IMR-90 (cell line): Measurements from ENCODE around the gene SLTM. TPM values are rescaled to one million over a fixed set of nuclear protein-coding genes. Genes with fewer than 3 reads are reported as not detected.

Source experiments
- ATAC-seq: fragments of 200-7000 bp; cut with Tn5 transposase; 2 replicates; pipeline ENCODE4 v1.9.1; 2020; ENCODE audit warnings: low read depth, mild to moderate bottlenecking, moderate library complexity
- BruUV-seq: library from RNA; stranded (reverse); fragments of 400-500 nt; replicated peaks from 2 replicates; lab custom pipeline; 2021; lab: Mats Ljungman, UMichigan
- CTCF ChIA-PET: fragments of 300-600 bp; formaldehyde crosslinking; extraction: SDS; loops from one replicate; lab custom pipeline; 2021; ENCODE audit warnings: antibody characterized with exemption; lab: Yijun Ruan, JAX
- POLR2A ChIA-PET: fragments of 300-600 bp; sonication (Branson Sonifier 250); formaldehyde crosslinking; loops from one replicate; lab custom pipeline; 2022; ENCODE audit warnings: antibody characterized with exemption; ENCODE audit not compliant: unreplicated experiment; lab: Charles Lee
- DNase-seq: peaks from one replicate; pipeline ENCODE4 v3.0.0; 2013
- H2AFZ ChIP-seq: replicated peaks from 2 replicates; pipeline ENCODE3; 2013; ENCODE audit warnings: low read length, mild to moderate bottlenecking; ENCODE audit not compliant: poor library complexity
- H2AK5ac ChIP-seq: 2 replicates; pipeline ENCODE4 v1.6.1; 2013; ENCODE audit warnings: low read depth, low read length, inconsistent platforms
- H2AK9ac ChIP-seq: replicated peaks from 2 replicates; pipeline ENCODE3; 2013; ENCODE audit warnings: mild to moderate bottlenecking, low read depth, low read length, moderate library complexity; ENCODE audit not compliant: poor library complexity
- H2BK120ac ChIP-seq: 2 replicates; pipeline ENCODE4 v1.6.1; 2013; ENCODE audit warnings: low read depth, low read length, inconsistent platforms
- H2BK15ac ChIP-seq: 3 replicates; pipeline ENCODE4 v1.6.1; 2013; ENCODE audit warnings: low read depth, low read length, inconsistent platforms
- H2BK20ac ChIP-seq: 2 replicates; pipeline ENCODE4 v1.6.1; 2013; ENCODE audit warnings: low read depth, mild to moderate bottlenecking, inconsistent platforms, low read length, moderate library complexity
- H2BK5ac ChIP-seq: 2 replicates; pipeline ENCODE4 v1.6.1; 2013; ENCODE audit warnings: mild to moderate bottlenecking, low read depth, low read length, inconsistent platforms; ENCODE audit not compliant: poor library complexity, severe bottlenecking
- H3K14ac ChIP-seq: replicated peaks from 2 replicates; pipeline ENCODE4 v1.6.1; 2013; ENCODE audit warnings: low read depth, low read length, inconsistent platforms
- H3K18ac ChIP-seq: 2 replicates; pipeline ENCODE4 v1.6.1; 2013; ENCODE audit warnings: low read depth, low read length, control low read depth
- H3K23ac ChIP-seq: 2 replicates; pipeline ENCODE4 v1.6.1; 2013; ENCODE audit warnings: low read depth, low read length, inconsistent platforms
- H3K27ac ChIP-seq: 2 replicates; pipeline ENCODE4 v1.5.1; 2013; ENCODE audit warnings: mild to moderate bottlenecking, control low read depth, low read length; ENCODE audit not compliant: insufficient read depth
- H3K27me3 ChIP-seq: 2 replicates; pipeline ENCODE4 v1.6.1; 2013; ENCODE audit warnings: low read length; ENCODE audit not compliant: control insufficient read depth, insufficient read depth
- H3K36me3 ChIP-seq: 2 replicates; pipeline ENCODE4 v1.6.1; 2013; ENCODE audit warnings: low read length, mixed read lengths; ENCODE audit not compliant: control insufficient read depth, insufficient read depth
- H3K4ac ChIP-seq: 2 replicates; pipeline ENCODE4 v1.6.1; 2013; ENCODE audit warnings: low read depth, low read length, inconsistent platforms
- H3K4me1 ChIP-seq: 2 replicates; pipeline ENCODE4 v1.6.1; 2013; ENCODE audit warnings: low read length, mixed read lengths; ENCODE audit not compliant: control insufficient read depth, insufficient read depth
- H3K4me2 ChIP-seq: 2 replicates; pipeline ENCODE4 v1.6.1; 2013; ENCODE audit warnings: low read depth, mild to moderate bottlenecking, control low read depth, low read length, moderate library complexity
- H3K4me3 ChIP-seq: 2 replicates; pipeline ENCODE4 v1.5.1; 2013; ENCODE audit warnings: low read depth, mild to moderate bottlenecking, control low read depth, low read length, moderate library complexity; ENCODE audit not compliant: insufficient read depth
- H3K56ac ChIP-seq: 2 replicates; pipeline ENCODE4 v1.6.1; 2013; ENCODE audit warnings: low read length, inconsistent platforms; ENCODE audit not compliant: insufficient read depth; ENCODE audit errors: extremely low read depth
- H3K79me1 ChIP-seq, 2 experiments: 2 replicates each; pipeline ENCODE4 v1.6.1; 2013; ENCODE audit warnings: low read length in 2 of 2, inconsistent platforms in 1 of 2, low read depth in 1 of 2
- H3K9ac ChIP-seq: 2 replicates; pipeline ENCODE4 v1.6.1; 2013; ENCODE audit warnings: low read depth, low read length, control low read depth
- H3K9me1 ChIP-seq: 2 replicates; pipeline ENCODE4 v1.6.1; 2013; ENCODE audit warnings: low read length, inconsistent platforms; ENCODE audit not compliant: insufficient read depth
- H3K9me3 ChIP-seq: 2 replicates; pipeline ENCODE4 v1.6.1; 2013; ENCODE audit warnings: low read length; ENCODE audit not compliant: control insufficient read depth, insufficient read depth
- H4K20me1 ChIP-seq: 2 replicates; pipeline ENCODE4 v1.6.1; 2013; ENCODE audit warnings: low read length, inconsistent platforms; ENCODE audit not compliant: insufficient read depth
- H4K5ac ChIP-seq: 2 replicates; pipeline ENCODE4 v1.6.1; 2013; ENCODE audit warnings: mild to moderate bottlenecking, low read depth, low read length, control low read depth
- H4K8ac ChIP-seq, 2 experiments: 2 replicates each; pipeline ENCODE4 v1.6.1; 2013; ENCODE audit warnings: low read depth in 2 of 2, low read length in 2 of 2, control low read depth in 1 of 2, inconsistent platforms in 1 of 2
- H4K91ac ChIP-seq: 2 replicates; pipeline ENCODE4 v1.6.1; 2013; ENCODE audit warnings: low read depth, low read length, inconsistent platforms; ENCODE audit not compliant: insufficient read depth
- BHLHE40 ChIP-seq: fragments of 150-350 bp; IDR thresholded peaks from 2 replicates; pipeline ENCODE4 v1.6.1; 2016; ENCODE audit warnings: mild to moderate bottlenecking, low read depth, low read length
- MAZ ChIP-seq: IDR thresholded peaks from 2 replicates; pipeline ENCODE4 v1.6.1; 2012; ENCODE audit warnings: low read depth, mild to moderate bottlenecking, low read length, improper control_type of control experiment, moderate library complexity, borderline replicate concordance
- NFE2L2 ChIP-seq: fragments of 150-350 bp; IDR thresholded peaks from 2 replicates; pipeline ENCODE4 v1.6.1; 2016; ENCODE audit warnings: low read depth, mild to moderate bottlenecking, low read length
- RCOR1 ChIP-seq: IDR thresholded peaks from 2 replicates; pipeline ENCODE4 v1.6.1; 2012; ENCODE audit warnings: mild to moderate bottlenecking, low read length, improper control_type of control experiment; ENCODE audit not compliant: insufficient replicate concordance
- RFX5 ChIP-seq: IDR thresholded peaks from 2 replicates; pipeline ENCODE4 v1.8.0; 2012; ENCODE audit warnings: low read depth, mild to moderate bottlenecking, low read length, moderate library complexity
- WGBS, 2 experiments: methylation state at CpG; one replicate each; pipeline versions ENCODE4 v1.1.5 to v1.1.7; 2013; ENCODE audit warnings: missing lambda C conversion rate in 2 of 2; ENCODE audit not compliant: insufficient read length in 1 of 2; ENCODE audit errors: extremely low coverage in 2 of 2; 5-methylcytosine and 5-hydroxymethylcytosine counted together
- dilution Hi-C: fragments of 300-500 bp; cut with HindIII; formaldehyde crosslinking; loops from one replicate; pipeline ENCODE4 v1.14.3; 2018; ENCODE audit warnings: low sequenced_read_pairs; ENCODE audit not compliant: unreplicated experiment
- in situ Hi-C: fragments of 300-500 bp; cut with MboI; formaldehyde crosslinking; loops from 3 replicates; pipeline ENCODE4 v1.14.3; 2019; ENCODE audit warnings: low sequenced_read_pairs, inconsistent platforms, mixed read lengths
- intact Hi-C: fragments of 100-400 bp; cut with micrococcal nuclease; formaldehyde crosslinking; loops from 2 replicates; pipeline ENCODE4 v1.10.0; 2022
- polyA plus RNA-seq, 3 experiments: library from polyadenylated mRNA; depleted of rRNA; stranded (reverse); fragments of >200 nt; gene quantifications; 2 replicates each; pipeline ENCODE4 v1.2.3, GENCODE V29; 2012; ENCODE audit warnings: low replicate concordance in 1 of 3
- total RNA-seq: library from RNA; depleted of rRNA; stranded (reverse); fragments of >200 nt; gene quantifications from 2 replicates; pipeline ENCODE4 v1.2.3, GENCODE V29; 2012

Gene SLTM
- total and polyA plus RNA-seq, 2 of the 4 experiments (the other 2 are of a cell fraction) = 36.0 to 57.6 TPM

DNA sequence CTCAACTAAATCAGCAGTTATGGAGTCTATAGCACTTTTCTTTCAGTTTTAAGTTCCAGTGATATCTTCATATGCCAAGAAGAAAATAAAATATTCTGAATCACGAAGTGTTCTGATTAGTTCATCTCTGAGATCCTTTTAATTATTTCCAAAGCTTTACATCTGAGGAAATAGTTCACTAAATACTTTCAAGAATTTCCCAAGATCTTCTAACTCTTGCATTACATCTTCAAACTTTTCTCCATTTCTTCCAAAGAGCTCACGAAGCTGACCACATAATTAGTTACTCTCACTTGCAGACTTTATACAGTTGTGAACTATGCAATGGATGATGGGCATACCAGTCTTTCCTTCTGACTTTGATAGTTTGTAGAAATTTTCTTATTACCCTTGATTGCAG, 49.8 kb upstream of the SLTM start:
- Histone ChIP-seq H2BK120ac (no peak overlapping the region), H2AFZ (no peak overlapping the region), H3K36me3 (no peaks in the 10 kb centered on the region), H4K91ac (no peak overlapping the region), H3K14ac (no peak overlapping the region), H4K5ac (no peak overlapping the region), H3K4me1 (no peaks in the 10 kb centered on the region), H3K9me1 (no peaks in the 10 kb centered on the region), H3K79me1 (peaks cover 3% of the 10 kb centered on the region in 2 experiments; a peak in 1 of 4 replicates), H4K20me1 (peaks cover 6% of the 10 kb centered on the region), H2BK15ac (no peak overlapping the region), H3K27me3 (no peaks in the 10 kb centered on the region), H3K9me3 (no peaks in the 10 kb centered on the region), H2AK9ac (no peak overlapping the region), H3K4me2 (no peak overlapping the region), H3K9ac (no peak overlapping the region), H2BK5ac (no peak overlapping the region), H3K18ac (no peak overlapping the region), H3K56ac (no peak overlapping the region), H3K23ac (no peak overlapping the region), H3K4me3 (no peak overlapping the region), H2AK5ac (no peak overlapping the region), H3K4ac (no peak overlapping the region), H3K27ac (no peak overlapping the region), H4K8ac (no peak overlapping the region), H2BK20ac (no peak overlapping the region)
- dilution Hi-C loops = no loop called here
- CTCF ChIA-PET = interaction anchor here (0.6 kb wide), 1 partner anchor 707 kb away, joined by 8 read pairs; no protein-coding TSS in a partner anchor
- no TSS peak for BruUV-seq
- no CpG with 5 or more reads among the region's 2 CpGs for WGBS, 2 experiments
- intact Hi-C loops = loop anchor here (10.0 kb wide), 1 partner anchor 392 kb away; the partner anchor contains the start of gene MYO1E
- POLR2A ChIA-PET = no interaction called here
- ATAC-seq (no peak), DNase-seq (no peak)
- TF ChIP-seq MAZ (no peak), RCOR1 (no peak), BHLHE40 (no peak), NFE2L2 (no peak), RFX5 (no peak)
- in situ Hi-C loops = no loop called here
